Kidney epithelial cell (primary cell): ENCODE measurements around the gene DEGS1. TPM values are rescaled to one million over a fixed set of nuclear protein-coding genes. Genes with fewer than 3 reads are reported as not detected.

Experiments used
- DNase-seq: peaks from one replicate; pipeline ENCODE4 v3.0.0-alpha.2; 2010; ENCODE audit warnings: low read depth
- H3K27me3 ChIP-seq: 2 replicates; pipeline ENCODE4 v1.6.0; 2011; ENCODE audit warnings: low read length; ENCODE audit not compliant: control insufficient read depth, insufficient read depth
- H3K36me3 ChIP-seq: 2 replicates; pipeline ENCODE4 v1.5.1; 2011; ENCODE audit warnings: low read length; ENCODE audit not compliant: control insufficient read depth, insufficient read depth
- H3K4me3 ChIP-seq: 2 replicates; pipeline ENCODE4 v1.5.1; 2011; ENCODE audit warnings: low read depth, mild to moderate bottlenecking, control low read depth, low read length
- total RNA-seq: library from RNA; depleted of rRNA; stranded (reverse); fragments of >200 nt; gene quantifications from 2 replicates; pipeline ENCODE4 v1.2.3, GENCODE V29; 2015
- TF ChIP-seq, protein P1 (sequence below): IDR thresholded peaks from 2 replicates; pipeline ENCODE4 v1.5.1; 2011; ENCODE audit warnings: mild to moderate bottlenecking, moderate library complexity, low read length, control low read depth, inconsistent platforms; ENCODE audit not compliant: insufficient read depth, poor library complexity, severe bottlenecking

The DEGS1 gene
- total RNA-seq, 1 donor from 2014 or later = 89.2 TPM

- TF ChIP-seq, protein P1, sequence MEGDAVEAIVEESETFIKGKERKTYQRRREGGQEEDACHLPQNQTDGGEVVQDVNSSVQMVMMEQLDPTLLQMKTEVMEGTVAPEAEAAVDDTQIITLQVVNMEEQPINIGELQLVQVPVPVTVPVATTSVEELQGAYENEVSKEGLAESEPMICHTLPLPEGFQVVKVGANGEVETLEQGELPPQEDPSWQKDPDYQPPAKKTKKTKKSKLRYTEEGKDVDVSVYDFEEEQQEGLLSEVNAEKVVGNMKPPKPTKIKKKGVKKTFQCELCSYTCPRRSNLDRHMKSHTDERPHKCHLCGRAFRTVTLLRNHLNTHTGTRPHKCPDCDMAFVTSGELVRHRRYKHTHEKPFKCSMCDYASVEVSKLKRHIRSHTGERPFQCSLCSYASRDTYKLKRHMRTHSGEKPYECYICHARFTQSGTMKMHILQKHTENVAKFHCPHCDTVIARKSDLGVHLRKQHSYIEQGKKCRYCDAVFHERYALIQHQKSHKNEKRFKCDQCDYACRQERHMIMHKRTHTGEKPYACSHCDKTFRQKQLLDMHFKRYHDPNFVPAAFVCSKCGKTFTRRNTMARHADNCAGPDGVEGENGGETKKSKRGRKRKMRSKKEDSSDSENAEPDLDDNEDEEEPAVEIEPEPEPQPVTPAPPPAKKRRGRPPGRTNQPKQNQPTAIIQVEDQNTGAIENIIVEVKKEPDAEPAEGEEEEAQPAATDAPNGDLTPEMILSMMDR = no peak
- Histone ChIP-seq H3K27me3 (no peaks in the 10 kb centered on the region), H3K4me3 (no peak overlapping the region), H3K36me3 (no peaks in the 10 kb centered on the region)
- DNase-seq = no peak
Observed at GRCh38 chr1:224168859-224169380, 14.1 kb upstream of the DEGS1 start.

DNA sequence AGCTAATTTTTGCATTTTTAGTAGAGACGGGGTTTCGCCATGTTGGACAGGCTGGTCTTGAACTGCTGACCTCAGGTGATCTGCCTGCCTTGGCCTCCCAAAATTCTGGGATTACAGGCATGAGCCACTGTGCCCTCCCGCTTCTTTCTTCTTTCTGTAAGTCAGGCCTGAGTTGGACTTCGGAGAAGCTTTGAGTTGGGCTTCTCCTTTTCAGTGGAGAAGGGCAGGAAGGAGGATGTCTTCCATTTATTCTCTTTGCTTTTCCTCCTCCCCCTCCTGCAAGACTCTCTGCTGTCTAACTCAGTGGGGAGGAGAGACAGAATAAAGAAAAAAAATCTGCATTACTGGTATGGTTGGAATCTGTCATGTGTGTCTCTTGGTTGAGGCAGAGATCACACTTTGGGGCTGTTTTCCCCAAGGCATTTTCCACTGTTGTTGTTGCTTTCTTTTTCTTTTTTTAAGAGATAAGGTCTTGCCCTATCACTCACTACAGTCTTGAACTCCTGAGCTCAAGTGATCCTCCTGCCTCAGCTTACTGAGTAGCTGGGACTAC is 13.2 kb upstream of the DEGS1 start:
- Histone ChIP-seq H3K4me3 (no peak overlapping the region), H3K36me3 (no peaks in the 10 kb centered on the region), H3K27me3 (no peaks in the 10 kb centered on the region)
- no peak for DNase-seq
- TF ChIP-seq, protein P1 = no peak

GRCh38 chr1:224170343-224170742 is 12.7 kb upstream of the DEGS1 start:
- Histone ChIP-seq H3K4me3 (no peak overlapping the region), H3K27me3 (no peaks in the 10 kb centered on the region), H3K36me3 (no peaks in the 10 kb centered on the region)
- TF ChIP-seq, protein P1 = no peak
- no peak for DNase-seq

DNA sequence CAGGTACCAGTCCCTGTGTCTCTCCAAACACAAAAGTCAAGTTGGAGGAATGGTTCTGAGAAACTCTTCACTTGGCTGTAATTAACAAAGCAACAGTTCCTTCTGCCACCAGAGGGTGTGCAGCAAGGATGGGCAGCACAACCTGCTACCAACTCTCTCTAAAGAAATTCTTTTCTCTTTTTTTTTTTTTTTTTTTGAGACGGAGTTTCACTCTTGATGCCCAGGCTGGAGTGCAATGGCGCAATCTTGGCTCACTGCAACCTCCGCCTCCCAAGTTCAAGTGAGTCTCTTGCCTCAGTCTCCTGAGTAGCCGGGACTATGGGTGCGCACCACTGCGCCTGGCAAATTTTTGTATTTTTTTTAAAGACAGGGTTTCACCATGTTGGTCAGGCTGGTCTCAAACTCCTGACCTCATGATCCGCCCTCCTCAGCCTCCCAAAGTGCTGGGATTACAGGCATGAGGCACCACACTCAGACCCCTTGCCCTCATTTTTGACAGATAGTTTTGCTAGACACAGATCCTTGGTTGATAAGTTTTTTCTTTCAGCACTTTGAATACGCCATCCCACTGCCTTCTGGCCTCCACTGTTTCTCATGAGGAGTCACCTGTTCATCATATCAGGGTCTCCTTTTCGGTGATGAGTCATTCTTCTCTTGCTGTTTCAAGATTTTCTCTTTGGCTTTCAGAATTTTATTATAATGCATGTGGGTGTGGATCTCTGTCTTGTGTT is 12.1 kb upstream of the DEGS1 start:
- TF ChIP-seq, protein P1 = peak; percentile 37
- no peaks in the 10 kb centered on the region for H3K27me3 ChIP-seq
- no peak overlapping the region for H3K4me3 ChIP-seq
- H3K36me3 ChIP-seq = no peaks in the 10 kb centered on the region
- no peak for DNase-seq

DNA sequence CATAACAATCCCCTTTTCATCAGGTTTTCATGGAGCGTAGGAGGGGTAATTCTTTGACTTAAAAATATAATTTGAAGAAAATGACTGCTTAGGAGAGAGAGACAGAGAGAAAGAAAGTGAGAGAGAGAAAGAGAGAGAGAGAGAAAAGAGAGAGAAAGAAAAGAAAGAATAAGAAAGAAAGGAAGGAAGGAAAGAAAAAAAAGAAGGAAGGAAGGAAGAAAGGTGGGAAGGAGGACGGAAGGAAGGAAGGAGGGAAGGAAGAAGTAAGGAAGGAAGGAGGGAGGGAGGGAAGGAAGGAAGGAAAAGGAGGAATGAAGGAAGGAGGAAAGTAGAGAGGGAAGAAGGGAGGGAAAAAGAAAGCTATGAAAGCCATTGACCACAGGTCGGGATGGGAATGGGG is 10.8 kb upstream of the DEGS1 start:
- Histone ChIP-seq H3K27me3 (no peaks in the 10 kb centered on the region), H3K36me3 (no peaks in the 10 kb centered on the region), H3K4me3 (no peak overlapping the region)
- TF ChIP-seq, protein P1 = no peak
- no peak for DNase-seq
